Prostate gland (tissue), 2 donors: Measurements from ENCODE around the gene PRRT4. TPM values are rescaled to one million over a fixed set of nuclear protein-coding genes. Genes with fewer than 3 reads are reported as not detected.

Experiments used
- DNase-seq: peaks from one replicate; pipeline ENCODE4 v3.0.0-alpha.2; 2019; ENCODE audit warnings: low spot score
- H3K27ac ChIP-seq, 2 donors: fragments of 200-600 bp; sonication (generic); 2 replicates each; pipeline ENCODE4 v1.5.1; 2017 to 2019
- H3K27me3 ChIP-seq: fragments of 200-600 bp; sonication (generic); replicated peaks from 2 replicates; pipeline ENCODE4 v1.5.1; 2019; ENCODE audit not compliant: insufficient read depth
- H3K36me3 ChIP-seq, 2 donors: fragments of 200-600 bp; sonication (generic); 1 replicate in 1 of 2; 2 replicates in 1 of 2; pipeline versions ENCODE4 v1.5.1 to v1.8.1; 2017 to 2019
- H3K4me1 ChIP-seq: fragments of 200-600 bp; sonication (generic); replicated peaks from 2 replicates; pipeline ENCODE4 v1.5.1; 2019
- H3K4me3 ChIP-seq, 2 donors: fragments of 200-600 bp; sonication (generic); 2 replicates each; pipeline ENCODE4 v1.5.1; 2017 to 2019
- H3K9me3 ChIP-seq: fragments of 200-600 bp; sonication (generic); 2 replicates; pipeline ENCODE4 v1.5.1; 2017
- POLR2A ChIP-seq: fragments of 450-650 bp; IDR thresholded peaks from one replicate; pipeline ENCODE4 v1.6.1; 2016; ENCODE audit warnings: antibody characterized with exemption, mild to moderate bottlenecking
- POLR2AphosphoS5 ChIP-seq: sonication (generic); formaldehyde crosslinking; IDR thresholded peaks from one replicate; pipeline ENCODE4 v1.6.1; 2017; ENCODE audit warnings: antibody characterized with exemption
- WGBS: methylation state at CpG from one replicate; pipeline ENCODE4 v1.1.5; 2018; 5-methylcytosine and 5-hydroxymethylcytosine counted together
- intact Hi-C: fragments of 100-400 bp; cut with DNase I; formaldehyde crosslinking; loops from one replicate; pipeline ENCODE4 v1.14.2; 2022
- total RNA-seq, 2 donors: library from RNA; depleted of rRNA; stranded (reverse); fragments of >200 nt; gene quantifications; one replicate each; pipeline ENCODE4 v1.1.0, GENCODE V29; 2016
- TF ChIP-seq, protein P1 (sequence below), 4 experiments: fragments of 200-600 bp in 2 of 4; fragments of 450-650 bp in 2 of 4; sonication (generic) in 2 of 4; IDR thresholded peaks; 1 replicate in 3 of 4; 2 replicates in 1 of 4; pipeline ENCODE4 v1.5.1; 2016 to 2019; ENCODE audit warnings: antibody characterized with exemption in 4 of 4, mild to moderate bottlenecking in 2 of 4, moderate library complexity in 2 of 4

Gene PRRT4
- total RNA-seq, 2 donors from 2014 or later = 0.05 to 1.2 TPM

DNA sequence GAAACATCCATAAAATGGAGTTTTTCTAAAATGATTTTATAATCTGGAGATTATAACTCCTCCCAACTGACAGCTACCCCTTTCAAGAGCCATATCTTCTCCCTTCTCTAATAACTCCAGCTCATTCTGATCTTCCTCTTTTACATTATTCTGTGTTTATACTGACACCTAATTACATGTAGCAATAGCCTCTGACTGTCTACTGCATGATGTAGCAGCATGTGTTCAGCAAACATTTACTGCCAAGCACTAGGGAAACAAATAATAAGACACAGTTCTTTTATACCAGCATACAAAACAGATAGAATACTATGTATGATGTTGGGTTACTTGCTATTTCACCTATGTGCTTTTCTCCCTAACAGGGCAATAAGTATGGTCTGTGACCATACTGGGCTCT, 38.5 kb downstream of the PRRT4 start:
- intact Hi-C loops = loop anchor here (5.0 to 10.0 kb wide), 2 partner anchors 186 to 608 kb away; no protein-coding TSS in a partner anchor
- peaks cover 4 to 11% of the 10 kb centered on the region in 2 donors for H3K36me3 ChIP-seq
- H3K27me3 ChIP-seq = no peaks in the 10 kb centered on the region
- TF ChIP-seq, protein P1, sequence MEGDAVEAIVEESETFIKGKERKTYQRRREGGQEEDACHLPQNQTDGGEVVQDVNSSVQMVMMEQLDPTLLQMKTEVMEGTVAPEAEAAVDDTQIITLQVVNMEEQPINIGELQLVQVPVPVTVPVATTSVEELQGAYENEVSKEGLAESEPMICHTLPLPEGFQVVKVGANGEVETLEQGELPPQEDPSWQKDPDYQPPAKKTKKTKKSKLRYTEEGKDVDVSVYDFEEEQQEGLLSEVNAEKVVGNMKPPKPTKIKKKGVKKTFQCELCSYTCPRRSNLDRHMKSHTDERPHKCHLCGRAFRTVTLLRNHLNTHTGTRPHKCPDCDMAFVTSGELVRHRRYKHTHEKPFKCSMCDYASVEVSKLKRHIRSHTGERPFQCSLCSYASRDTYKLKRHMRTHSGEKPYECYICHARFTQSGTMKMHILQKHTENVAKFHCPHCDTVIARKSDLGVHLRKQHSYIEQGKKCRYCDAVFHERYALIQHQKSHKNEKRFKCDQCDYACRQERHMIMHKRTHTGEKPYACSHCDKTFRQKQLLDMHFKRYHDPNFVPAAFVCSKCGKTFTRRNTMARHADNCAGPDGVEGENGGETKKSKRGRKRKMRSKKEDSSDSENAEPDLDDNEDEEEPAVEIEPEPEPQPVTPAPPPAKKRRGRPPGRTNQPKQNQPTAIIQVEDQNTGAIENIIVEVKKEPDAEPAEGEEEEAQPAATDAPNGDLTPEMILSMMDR (IDR thresholded peaks at IDR 0.05) = no peak
- TF ChIP-seq POLR2A = no peak
- TF ChIP-seq POLR2AphosphoS5 = no peak
- no peak overlapping the region for H3K4me3 ChIP-seq
- no peak for DNase-seq
- no peak overlapping the region for H3K27ac ChIP-seq
- H3K9me3 ChIP-seq = no peaks in the 10 kb centered on the region
- H3K4me1 ChIP-seq = no peaks in the 10 kb centered on the region

- peaks cover 4 to 15% of the 10 kb centered on the region in 2 donors for H3K36me3 ChIP-seq
- no peak overlapping the region for H3K27ac ChIP-seq
- intact Hi-C loops = loop anchor here (5.0 to 10.0 kb wide), 2 partner anchors 185 to 607 kb away; no protein-coding TSS in a partner anchor
These were observed 39.3 kb downstream of the PRRT4 start for GRCh38 chr7:128322040-128322643.

DNA sequence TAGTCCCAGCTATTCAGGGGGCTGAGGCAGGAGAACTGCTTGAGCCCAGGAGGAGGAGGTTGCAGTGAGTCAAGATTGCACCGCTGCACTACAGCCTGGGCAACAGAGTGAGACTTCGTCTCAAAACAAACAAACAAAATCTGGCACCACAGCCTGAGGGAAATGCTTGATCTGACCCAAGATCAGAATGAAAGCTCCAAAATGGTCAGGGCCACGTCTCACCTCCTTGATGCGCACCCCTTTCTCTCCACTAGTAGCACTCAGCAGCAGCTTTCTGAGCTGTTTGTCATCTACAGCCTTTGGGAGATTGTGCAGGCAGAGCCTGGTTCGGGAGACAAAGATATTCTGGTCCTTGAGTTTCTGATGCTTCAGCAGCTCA, 40.5 kb downstream of the PRRT4 start:
- H3K4me3 ChIP-seq = no peak overlapping the region
- peaks cover 4 to 15% of the 10 kb centered on the region in 2 donors for H3K36me3 ChIP-seq
- no peak overlapping the region for H3K27ac ChIP-seq
- TF ChIP-seq POLR2AphosphoS5 = no peak
- TF ChIP-seq POLR2A = no peak
- TF ChIP-seq, protein P1 (IDR thresholded peaks at IDR 0.05) = no peak
- H3K4me1 ChIP-seq = no peaks in the 10 kb centered on the region
- no peaks in the 10 kb centered on the region for H3K27me3 ChIP-seq
- 75% methylated on average over 5 of the region's 5 CpGs for WGBS
- intact Hi-C loops = loop anchor here (5.0 to 10.0 kb wide), 2 partner anchors 184 to 606 kb away; no protein-coding TSS in a partner anchor
- H3K9me3 ChIP-seq = no peaks in the 10 kb centered on the region
- DNase-seq = no peak

More at GRCh38 chr7:128322040-128322643, 39.3 kb downstream of the PRRT4 start:
- DNase-seq = no peak
- Histone ChIP-seq H3K9me3 (no peaks in the 10 kb centered on the region), H3K27me3 (no peaks in the 10 kb centered on the region), H3K4me1 (no peaks in the 10 kb centered on the region), H3K4me3 (no peak overlapping the region)
- 49% methylated on average over 3 of the region's 3 CpGs for WGBS
- no peak for TF ChIP-seq POLR2A
- no peak for TF ChIP-seq POLR2AphosphoS5
- TF ChIP-seq, protein P1 (IDR thresholded peaks at IDR 0.05) = peak in 2 of 4 experiments; percentile 46 to 51

DNA sequence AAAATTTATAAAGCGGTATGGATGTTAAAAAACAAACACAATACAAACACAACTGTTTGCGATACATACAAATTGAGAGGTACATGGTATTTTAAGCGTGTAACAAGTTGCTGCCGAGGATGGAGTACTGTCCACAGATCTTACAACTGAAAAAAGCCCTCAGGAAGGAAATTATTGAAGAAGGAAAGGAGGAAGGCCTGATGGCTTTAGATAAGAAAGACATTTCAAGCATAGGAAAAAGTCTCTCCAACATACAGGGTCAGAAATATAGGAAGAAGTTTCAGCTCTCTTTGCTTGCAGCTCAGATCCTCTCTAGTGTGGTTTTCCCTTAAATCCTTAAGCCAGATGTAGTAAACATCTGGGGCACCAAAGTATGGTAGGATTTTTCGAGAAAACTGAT, 42.8 kb downstream of the PRRT4 start:
- Histone ChIP-seq H3K4me1 (no peaks in the 10 kb centered on the region), H3K36me3 (peaks cover 0 to 23% of the 10 kb centered on the region in 2 donors), H3K4me3 (no peak overlapping the region), H3K27ac (no peak overlapping the region), H3K9me3 (no peaks in the 10 kb centered on the region), H3K27me3 (no peaks in the 10 kb centered on the region)
- DNase-seq = no peak
- WGBS = 88% methylated on average over 5 of the region's 5 CpGs
- intact Hi-C loops = no loop called here
- TF ChIP-seq, protein P1 (IDR thresholded peaks at IDR 0.05) = no peak

GRCh38 chr7:128311013-128311412, 50.5 kb downstream of the PRRT4 start:
- intact Hi-C loops = no loop called here
- Histone ChIP-seq H3K4me1 (no peaks in the 10 kb centered on the region), H3K27ac (no peak overlapping the region), H3K27me3 (no peaks in the 10 kb centered on the region), H3K4me3 (no peak overlapping the region), H3K9me3 (no peaks in the 10 kb centered on the region), H3K36me3 (peaks cover 15 to 16% of the 10 kb centered on the region in 2 donors)
- DNase-seq = no peak
- no peak for TF ChIP-seq POLR2A
- no peak for TF ChIP-seq POLR2AphosphoS5
- TF ChIP-seq, protein P1 (IDR thresholded peaks at IDR 0.05) = no peak
- WGBS = 92% methylated on average over 3 of the region's 3 CpGs
